ENCODE measurements around the gene OR56A4.
"Not testable (repeated sequence)": the region's sequence is repeated elsewhere in the genome, so short reads cannot be mapped to it uniquely, and the experiment has no call there.

The OR56A4 gene

DNA sequence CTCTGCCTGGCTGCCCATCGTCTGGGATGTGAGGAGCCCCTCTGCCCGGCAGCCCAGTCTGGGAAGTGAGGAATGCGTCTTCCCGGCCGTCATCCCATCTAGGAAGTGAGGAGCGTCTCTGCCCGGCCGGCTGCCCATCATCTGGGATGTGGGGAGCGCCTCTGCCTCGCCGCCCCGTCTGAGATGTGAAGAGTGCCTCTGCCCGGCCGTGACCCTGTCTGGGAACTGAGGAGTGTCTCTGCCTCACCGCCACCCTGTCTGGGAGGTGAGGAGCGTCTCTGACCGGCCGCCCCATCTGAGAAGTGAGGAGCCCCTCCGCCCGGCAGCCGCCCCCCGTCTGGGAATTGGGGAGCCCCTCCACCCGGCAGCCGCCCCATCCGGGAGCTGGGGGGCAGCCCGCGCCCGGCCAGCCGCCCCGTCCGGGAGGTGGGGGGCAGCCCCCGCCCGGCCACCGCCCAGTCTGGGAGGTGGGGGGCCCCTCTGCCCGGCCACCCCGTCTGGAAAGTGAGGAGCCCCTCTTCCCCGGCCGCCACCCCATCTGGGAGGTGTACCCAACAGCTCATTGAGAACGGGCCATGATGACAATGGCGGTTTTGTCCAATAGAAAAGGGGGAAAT lies 45.9 kb downstream of the OR56A4 start:
- not testable (repeated sequence) for DNase-seq (ENCODE audit: low read depth in 2 of 2)

GRCh38 chr11:5955586-5955985 lies 51.2 kb downstream of the OR56A4 start:
- no peak for DNase-seq (ENCODE audit: low read depth in 2 of 2)
